Astrocyte of the spinal cord (primary cell): Measurements from ENCODE around the gene AGBL5.
"Not testable (repeated sequence)": the region's sequence is repeated elsewhere in the genome, so short reads cannot be mapped to it uniquely, and the experiment has no call there.

Source experiments
- DNase-seq: peaks from one replicate; pipeline ENCODE4 v3.0.0; 2011; ENCODE audit warnings: low read depth, low spot score
- H3K4me3 ChIP-seq: 2 replicates; pipeline ENCODE4 v1.5.1; 2011; ENCODE audit warnings: low read depth, mild to moderate bottlenecking, low read length, moderate library complexity
- in situ Hi-C: cut with HindIII; loops from 2 replicates; pipeline ENCODE4 v1.10.0; 2017; ENCODE audit warnings: low sequenced_read_pairs
- TF ChIP-seq, protein P1 (sequence below): IDR thresholded peaks from 2 replicates; pipeline ENCODE4 v1.5.1; 2012; ENCODE audit warnings: low read depth, mild to moderate bottlenecking, low read length, inconsistent platforms

Gene AGBL5

DNA sequence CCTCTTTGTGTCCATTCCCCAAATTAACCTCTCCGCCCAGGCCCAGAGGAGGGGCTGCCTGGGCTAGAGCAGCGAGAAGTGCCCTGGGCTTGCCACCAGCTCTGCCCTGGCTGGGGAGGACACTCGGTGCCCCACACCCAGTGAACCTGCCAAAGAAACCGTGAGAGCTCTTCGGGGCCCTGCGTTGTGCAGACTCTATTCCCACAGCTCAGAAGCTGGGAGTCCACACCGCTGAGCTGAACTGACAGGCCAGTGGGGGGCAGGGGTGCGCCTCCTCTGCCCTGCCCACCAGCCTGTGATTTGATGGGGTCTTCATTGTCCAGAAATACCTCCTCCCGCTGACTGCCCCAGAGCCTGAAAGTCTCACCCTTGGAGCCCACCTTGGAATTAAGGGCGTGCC, 48.6 kb downstream of the AGBL5 start:
- DNase-seq, result no peak
- TF ChIP-seq, protein P1, sequence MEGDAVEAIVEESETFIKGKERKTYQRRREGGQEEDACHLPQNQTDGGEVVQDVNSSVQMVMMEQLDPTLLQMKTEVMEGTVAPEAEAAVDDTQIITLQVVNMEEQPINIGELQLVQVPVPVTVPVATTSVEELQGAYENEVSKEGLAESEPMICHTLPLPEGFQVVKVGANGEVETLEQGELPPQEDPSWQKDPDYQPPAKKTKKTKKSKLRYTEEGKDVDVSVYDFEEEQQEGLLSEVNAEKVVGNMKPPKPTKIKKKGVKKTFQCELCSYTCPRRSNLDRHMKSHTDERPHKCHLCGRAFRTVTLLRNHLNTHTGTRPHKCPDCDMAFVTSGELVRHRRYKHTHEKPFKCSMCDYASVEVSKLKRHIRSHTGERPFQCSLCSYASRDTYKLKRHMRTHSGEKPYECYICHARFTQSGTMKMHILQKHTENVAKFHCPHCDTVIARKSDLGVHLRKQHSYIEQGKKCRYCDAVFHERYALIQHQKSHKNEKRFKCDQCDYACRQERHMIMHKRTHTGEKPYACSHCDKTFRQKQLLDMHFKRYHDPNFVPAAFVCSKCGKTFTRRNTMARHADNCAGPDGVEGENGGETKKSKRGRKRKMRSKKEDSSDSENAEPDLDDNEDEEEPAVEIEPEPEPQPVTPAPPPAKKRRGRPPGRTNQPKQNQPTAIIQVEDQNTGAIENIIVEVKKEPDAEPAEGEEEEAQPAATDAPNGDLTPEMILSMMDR, result no peak
- no peak overlapping the region for H3K4me3 ChIP-seq
- in situ Hi-C loops, result loop anchor here (25.0 kb wide), 1 partner anchor 162 kb away; the partner anchor contains the start of gene SLC30A3

DNA sequence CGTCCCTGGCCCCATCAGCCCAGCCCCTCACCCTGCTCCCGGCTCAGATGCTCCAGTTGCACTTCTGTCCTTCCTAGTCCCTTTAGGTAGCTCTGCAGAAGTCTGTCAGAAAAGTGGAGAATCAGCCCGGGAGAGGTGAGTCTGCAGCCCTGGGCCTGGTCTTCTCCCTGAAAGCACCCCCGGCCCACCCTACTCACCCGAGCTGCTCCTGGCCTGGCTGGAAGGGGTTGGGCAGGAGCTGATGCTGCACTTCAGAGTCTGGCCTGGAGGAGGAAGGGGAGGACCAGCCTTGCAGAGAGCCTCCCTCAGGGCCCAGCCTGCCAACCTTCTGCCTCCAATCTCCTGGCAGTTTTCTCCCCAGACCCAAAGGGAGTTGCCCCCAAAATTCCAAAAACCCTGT, 50.9 kb downstream of the AGBL5 start:
- in situ Hi-C loops, result loop anchor here (25.0 kb wide), 1 partner anchor 160 kb away; the partner anchor contains the start of gene SLC30A3
- H3K4me3 ChIP-seq, result no peak overlapping the region
- no peak for DNase-seq
- TF ChIP-seq, protein P1, result no peak

DNA sequence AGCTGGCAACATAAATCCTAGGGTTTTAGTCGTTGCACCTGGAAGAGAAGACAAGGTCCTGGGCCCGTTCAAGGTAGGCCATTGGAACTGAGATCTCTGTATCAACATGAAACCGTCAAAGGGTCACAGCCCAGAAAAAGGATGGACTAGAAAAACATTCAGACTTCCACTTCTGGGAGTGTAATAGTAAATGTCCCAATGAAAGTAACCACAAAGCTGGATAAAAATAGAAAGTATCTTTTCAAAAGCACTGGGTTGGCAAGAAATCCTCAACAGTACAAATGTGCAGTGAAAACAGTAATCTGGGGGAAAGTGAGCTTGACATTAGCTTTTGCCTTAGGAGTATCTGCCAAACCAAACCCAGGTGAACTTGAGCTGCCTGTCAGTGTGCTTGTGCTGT, 54.5 kb downstream of the AGBL5 start:
- in situ Hi-C loops, result loop anchor here (25.0 kb wide), 1 partner anchor 156 kb away; the partner anchor contains the start of gene SLC30A3
- H3K4me3 ChIP-seq, result no peak overlapping the region
- no peak for DNase-seq
- TF ChIP-seq, protein P1, result no peak

DNA sequence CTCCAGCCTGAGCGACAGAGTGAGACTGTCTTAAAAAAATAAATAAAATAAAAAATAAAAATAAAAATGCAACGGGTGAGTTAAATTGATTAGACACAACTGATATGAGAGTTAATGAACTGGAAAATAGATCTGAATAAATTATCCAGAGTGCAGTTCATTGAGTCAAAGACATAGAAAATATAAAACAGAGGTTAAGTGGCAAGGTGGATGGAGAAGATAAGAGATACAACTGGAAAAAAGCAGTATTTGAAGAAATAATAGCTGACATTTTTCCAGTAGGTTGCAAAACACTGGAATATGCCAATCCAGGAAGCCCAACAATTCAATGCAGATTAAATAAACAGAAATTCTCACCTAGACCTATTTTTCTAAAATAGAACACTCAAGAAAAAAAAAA, 56.8 kb downstream of the AGBL5 start:
- H3K4me3 ChIP-seq, result no peak overlapping the region
- in situ Hi-C loops, result loop anchor here (25.0 kb wide), 1 partner anchor 154 kb away; the partner anchor contains the start of gene SLC30A3
- DNase-seq, result no peak
- TF ChIP-seq, protein P1, result no peak

DNA sequence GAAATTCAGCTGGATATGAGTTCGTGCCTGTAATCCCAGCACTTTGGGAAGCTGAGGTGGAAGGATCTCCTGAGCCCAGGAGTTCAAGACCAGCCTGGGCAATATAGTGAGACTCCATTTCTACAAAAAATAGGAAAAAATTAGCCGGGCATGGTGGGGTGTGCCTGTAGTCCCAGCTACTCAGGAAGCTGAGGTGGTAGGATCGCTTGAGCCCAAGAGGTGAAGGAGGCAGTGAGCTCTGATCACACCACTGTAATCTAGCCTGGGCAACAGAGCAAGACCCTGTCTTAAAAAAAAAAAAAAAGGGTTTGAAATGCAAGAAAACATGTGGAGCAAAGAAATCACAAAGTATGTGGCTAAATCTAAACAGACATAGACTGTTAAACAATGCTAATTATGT, 57.6 kb downstream of the AGBL5 start:
- TF ChIP-seq, protein P1, result no peak
- no peak for DNase-seq
- in situ Hi-C loops, result loop anchor here (25.0 kb wide), 1 partner anchor 153 kb away; the partner anchor contains the start of gene SLC30A3
- H3K4me3 ChIP-seq, result no peak overlapping the region

DNA sequence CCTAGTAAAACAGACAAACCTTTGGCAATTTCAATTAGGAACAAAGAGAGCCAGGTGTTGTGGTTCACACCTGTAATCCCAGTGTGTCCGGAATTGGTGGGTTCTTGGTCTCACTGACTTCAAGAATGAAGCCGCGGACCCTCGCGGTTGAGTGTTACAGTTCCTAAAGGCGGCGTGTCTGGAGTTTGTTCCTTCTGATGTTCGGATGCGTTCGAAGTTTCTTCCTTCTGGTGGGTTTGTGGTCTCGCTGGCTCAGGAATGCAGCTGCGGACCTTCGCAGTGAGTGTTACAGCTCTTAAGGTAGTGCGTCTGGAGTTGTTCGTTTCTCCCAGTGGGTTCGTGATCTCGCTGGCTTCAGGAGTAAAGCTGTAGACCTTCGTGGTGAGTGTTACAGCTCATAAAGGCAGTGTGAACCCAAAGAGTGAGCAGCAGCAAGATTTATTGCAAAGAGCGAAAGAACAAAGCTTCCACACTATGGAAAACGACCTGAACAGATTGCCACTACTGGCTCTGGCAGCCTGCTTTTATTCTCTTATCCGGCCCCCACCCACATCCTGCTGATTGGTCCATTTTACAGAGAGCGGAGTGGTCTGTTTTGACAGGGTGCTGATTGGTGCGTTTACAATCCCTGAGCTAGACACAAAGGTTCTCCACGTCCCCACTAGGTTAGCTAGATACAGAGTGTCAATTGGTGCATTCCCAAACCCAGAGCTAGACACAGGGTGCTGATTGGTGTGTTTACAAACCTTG, 59.3 kb downstream of the AGBL5 start:
- DNase-seq, H3K4me3 ChIP-seq: not testable (repeated sequence)
- in situ Hi-C loops, result loop anchor here (25.0 kb wide), 1 partner anchor 152 kb away; the partner anchor contains the start of gene SLC30A3

DNA sequence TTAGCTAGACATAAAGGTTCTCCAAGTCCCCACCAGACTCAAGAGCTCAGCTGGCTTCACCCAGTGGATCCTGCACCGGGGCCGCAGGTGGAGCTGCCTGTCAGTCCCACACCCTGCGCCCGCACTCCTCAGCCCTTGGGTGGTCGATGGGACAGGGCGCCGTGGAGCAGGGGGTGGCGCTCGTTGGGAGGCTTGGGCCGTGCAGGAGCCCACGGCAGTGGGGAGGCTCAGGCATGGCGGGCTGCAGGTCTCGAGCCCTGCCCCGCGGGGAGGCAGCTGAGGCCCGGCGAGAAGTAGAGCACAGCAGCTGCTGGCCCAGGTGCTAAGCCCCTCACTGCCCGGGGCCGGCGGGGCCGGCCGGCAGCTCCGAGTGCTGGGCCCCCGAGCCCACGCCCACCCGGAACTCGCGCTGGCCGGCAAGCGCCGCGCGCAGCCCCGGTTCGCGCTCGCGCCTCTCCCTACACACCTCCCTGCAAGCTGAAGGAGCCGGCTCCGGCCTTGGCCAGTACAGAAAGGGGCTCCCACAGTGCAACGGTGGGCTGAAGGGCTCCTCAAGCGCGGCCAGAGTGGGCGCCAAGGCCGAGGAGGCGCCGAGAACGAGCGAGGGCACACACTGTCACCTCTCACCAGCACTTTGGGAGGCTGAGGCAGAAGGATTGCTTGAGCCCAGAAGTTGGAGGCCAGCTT, 60.1 kb downstream of the AGBL5 start:
- in situ Hi-C loops, result loop anchor here (25.0 kb wide), 1 partner anchor 151 kb away; the partner anchor contains the start of gene SLC30A3
- not testable (repeated sequence) for H3K4me3 ChIP-seq, DNase-seq
